Measurements from ENCODE around the gene COL4A6.

Gene COL4A6

DNA sequence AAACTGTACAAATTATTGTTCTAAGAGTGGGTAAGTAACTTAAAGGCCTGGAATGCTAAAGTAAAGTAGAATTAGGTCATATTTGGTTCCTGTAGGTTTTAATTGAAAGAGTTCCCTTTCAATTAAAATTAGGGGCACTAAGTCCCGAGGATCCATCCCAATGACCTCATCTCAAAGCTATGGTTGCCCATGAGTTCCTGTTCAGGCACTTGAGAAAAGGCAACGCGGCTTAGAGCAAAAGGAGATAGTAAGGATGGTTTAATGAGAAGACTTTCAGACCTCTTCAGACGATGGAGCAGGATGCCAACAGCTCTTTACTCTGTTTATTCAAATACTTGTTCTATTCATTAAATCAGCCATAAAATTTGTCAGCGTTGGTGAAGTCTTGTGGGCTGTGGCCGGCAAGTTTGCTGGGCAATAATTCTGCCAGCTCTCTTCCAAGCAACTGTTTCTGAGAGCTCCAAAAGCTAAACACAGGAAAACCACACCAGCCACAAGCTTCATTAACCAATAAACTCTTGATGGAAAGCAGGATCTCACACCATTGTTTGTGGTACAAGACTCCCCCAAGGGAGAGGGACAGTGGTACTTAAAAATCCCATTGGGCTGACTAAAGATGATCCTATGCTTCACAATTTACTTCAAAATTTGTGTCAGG is 167.4 kb downstream of the COL4A6 start:
- DNase-seq = no peak

DNA sequence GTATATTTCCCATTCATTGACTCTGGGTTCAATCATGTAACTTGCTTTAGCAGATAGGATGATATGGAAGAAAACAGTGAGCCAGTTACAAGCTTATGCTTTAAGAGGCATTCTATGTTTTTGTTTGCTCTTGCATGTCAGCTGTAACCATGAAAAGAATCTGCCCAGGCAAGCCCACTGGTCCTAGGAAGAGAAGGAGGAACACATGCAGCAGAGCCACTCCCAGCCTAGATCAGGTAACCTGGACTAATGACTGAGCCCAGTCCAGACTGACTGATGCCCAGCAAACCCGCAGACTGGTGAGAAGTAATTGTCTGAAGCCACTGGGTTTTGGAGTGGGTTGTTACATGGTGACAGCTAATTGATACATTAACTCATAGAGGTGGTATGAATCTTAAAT is 167.9 kb downstream of the COL4A6 start:
- DNase-seq = no peak

DNA sequence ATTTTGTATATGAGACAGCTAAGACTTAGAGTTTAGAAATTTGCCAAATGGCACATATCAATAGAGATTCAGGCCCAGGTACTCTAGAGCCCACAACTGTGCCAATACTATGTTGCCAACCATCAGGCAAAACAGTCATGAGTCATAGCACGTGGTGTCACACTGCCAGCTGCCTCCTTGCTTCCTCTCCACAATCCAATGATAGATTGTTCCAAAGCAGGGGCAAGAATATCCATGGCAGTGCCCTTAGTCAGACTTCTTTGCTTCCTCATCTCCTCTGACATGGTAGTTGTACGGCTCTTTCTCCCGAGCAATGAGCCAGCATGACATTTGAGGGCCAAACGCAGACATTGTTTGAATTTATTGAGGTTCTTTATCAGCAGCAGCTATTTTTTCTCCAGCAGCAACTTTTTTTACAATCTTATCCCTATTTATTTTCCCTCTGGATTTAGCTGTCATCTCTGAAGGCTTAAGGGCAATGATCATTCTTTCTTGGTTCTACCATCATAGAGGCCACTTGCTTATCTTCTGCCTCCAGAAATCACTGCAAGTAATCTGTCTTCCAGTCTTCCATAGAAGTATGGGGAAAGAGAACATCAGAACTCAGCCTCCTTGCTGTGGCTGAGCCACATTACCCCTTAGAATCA is 169.7 kb downstream of the COL4A6 start:
- DNase-seq = no peak

DNA sequence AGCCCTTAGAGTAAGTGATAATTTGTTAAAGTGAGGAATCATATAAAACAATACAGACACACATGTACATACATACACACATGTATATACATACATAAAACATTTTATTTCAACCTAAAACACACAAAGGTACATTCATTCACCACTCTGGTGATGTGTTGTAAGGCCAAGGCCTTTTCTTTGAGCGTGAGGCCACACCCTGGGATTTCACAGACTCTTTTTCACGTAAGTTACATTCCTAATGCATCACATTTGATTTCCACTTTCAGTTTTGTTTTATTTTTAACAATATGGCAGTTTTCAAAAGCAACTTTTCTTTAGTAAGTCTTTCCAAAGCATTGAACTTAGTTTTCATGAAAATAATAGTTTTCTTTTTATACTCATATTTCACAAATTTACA is 170.7 kb downstream of the COL4A6 start:
- DNase-seq = no peak

DNA sequence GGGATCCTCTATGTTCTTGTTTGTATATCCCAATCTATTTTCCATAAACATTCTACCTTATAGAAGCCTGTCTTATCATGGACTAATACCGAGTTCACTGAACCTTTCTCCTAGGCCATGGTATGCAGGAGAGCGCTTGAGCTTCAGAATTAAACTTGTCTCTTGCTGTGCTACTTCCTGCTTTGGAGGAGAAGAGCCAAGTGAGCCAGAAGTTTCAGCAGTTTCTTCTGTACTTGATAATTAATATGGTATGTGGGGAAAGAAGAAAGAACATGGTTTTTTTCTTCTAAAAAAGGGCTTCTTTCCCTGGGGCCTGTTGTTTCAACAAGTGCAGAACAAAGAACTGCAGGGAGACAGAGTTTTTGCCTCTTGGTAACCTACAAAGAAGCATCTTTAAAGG is 173.8 kb downstream of the COL4A6 start:
- no peak for DNase-seq

- no peak for DNase-seq
Measured at GRCh38 chrX:108261549-108262203, 176.5 kb downstream of the COL4A6 start.

GRCh38 chrX:108257556-108257955 is 180.7 kb downstream of the COL4A6 start:
- DNase-seq = no peak

DNA sequence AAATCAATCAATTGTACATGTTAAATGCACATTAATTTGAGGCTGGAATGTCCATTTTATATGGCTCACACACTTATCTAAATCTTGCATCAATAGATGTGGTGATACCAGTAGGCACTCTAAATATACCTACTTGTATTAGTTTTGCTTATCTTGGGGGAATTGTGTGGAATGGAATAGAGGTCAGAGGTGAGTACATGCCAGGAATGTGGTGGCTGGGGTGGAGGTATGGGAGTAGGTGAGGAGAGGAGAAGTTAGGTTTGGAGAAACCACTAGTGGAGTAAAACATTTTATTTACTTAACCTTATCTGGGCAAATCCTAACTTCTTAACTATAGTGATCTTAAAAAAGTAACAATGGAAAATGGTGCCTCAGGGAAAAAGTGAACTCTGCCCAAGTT is 183.6 kb downstream of the COL4A6 start:
- DNase-seq = no peak

- no peak for DNase-seq
Measured at GRCh38 chrX:108250654-108251579, 187.3 kb downstream of the COL4A6 start.

DNA sequence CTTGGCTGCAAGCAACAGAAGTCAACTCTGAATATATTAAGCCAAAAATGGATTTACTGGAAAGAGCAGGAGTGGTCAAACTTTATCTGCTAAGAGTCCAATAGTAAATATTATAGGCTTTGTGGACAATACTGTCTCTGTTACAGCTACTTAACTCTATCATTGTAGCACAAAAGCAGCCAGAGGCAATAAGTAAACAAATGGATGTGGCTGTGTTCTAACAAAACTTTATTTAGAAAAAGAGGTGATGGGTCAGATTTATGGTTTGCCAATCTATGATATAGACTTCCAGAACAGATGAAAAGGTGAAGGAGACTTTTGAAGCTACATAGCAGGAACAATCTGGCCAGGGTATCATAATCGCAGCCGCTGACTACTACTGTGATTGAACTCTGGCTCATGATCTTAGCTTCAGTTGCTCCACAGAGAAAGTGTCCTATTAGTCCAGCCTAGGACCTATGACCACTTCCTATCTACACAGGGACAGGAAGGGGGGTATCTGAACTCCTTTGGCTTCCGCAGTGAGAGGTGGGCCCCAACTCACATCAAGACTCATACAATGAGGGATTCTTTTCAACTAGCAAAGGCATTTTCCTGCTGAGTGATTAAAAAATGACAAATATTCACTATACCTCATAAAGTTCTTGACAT is 191.8 kb downstream of the COL4A6 start:
- DNase-seq = no peak

- DNase-seq = no peak
Measured at GRCh38 chrX:108245462-108245861, 192.8 kb downstream of the COL4A6 start.

- DNase-seq = no peak
Measured at GRCh38 chrX:108235986-108236385, 202.2 kb downstream of the COL4A6 start.

GRCh38 chrX:108230574-108230973 is 207.6 kb downstream of the COL4A6 start:
- DNase-seq = no peak

DNA sequence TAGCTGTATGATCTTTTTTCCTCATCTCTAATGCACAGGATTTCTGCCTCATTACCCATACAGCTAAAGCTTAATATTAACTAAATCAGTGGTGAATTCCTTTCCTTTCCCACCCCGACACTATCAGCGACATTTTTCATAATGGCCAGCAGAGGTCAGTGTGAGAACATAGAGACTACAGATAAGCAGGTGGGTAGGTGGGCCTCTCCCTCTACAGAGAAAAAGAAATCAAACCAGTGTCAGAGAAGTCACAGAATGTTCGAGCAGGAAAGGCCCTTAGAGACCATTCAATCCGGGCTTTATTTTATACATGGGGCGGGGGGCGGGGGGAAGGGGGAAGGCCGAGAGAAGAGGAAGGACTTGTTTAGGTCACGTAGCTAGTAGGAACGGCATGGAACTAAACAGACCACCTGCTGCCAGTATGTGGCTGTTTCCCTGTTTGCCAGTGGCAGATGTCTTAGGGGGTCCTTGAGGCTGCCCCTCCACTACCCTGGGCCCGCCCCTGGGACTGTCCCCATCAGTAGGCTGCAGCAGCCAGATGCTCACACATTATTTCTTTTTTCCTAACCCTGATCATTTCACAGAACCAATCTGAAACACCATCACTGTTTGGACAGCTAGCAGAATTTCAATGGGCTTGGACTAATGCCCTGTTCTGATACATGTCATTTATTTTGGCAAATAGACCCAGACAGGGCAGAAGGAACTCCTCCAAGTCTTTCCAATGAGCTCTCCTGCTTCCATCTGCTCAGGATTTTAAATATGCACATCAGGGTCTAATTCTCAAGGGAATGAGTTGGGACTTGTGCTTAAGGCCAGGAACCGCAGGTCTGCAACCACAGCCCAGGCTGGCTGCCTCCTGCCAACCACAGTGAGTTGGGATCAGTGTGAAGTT is 213.2 kb downstream of the COL4A6 start:
- DNase-seq = no peak

- no peak for DNase-seq
Measured at GRCh38 chrX:108224218-108224617, 214.0 kb downstream of the COL4A6 start.

- DNase-seq = no peak
Measured at GRCh38 chrX:108223585-108223984, 214.6 kb downstream of the COL4A6 start.

DNA sequence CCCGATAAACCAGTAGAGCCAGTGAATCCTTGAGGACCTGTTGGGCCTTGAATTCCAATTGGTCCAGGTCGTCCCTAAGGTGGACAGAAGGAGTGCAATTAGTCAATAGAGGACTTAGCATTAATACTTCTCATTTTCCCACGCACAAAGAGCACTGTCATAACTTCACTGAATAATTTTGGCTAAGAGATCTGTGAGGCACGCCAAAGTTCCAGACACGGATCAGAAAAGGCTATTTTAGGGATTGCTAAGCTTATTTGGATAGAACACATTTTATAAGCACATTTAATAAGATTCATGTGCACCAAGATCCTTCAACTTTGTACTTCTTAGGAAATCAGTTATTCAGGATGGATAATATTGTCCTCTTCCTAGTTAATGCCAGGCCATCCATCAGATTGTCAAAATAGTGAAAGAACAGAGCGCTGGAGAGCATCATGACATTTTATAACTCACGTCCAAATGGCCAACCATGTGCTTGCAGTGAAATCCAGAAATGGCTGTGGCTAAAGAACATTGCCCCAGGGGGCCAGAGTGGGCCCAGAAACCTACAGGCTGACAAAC is 216.8 kb downstream of the COL4A6 start:
- DNase-seq = no peak

DNA sequence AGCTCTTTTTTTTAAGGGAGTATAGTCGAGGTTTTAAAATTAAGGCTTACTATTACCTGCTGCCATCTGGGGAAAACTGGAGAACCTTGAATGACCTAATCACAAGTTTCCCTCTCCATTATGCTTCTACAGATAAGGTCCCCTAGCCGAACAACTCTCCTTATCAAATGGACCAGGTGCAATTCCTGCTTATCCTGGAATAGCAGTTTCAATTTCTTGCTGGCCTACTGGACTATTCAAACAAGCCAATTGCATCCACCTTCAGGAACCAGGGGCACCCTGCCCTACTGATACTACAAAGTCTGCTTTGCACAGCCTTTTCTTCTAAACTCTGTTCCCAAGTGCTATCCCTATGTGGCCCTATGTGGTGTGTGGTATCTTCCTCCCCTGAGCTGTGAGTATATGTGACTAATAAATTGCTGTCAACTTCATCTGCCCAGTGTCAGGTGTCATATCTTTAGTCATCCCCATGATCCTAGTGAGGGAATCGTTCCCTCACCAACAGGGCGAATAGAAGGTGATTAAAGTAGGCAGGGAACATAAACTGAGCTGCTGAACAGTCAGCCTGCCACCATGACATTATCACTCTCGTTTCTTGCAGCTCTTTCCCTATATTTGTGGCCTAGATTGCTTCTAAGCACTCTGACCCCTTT is 218.1 kb downstream of the COL4A6 start:
- no peak for DNase-seq

- no peak for DNase-seq
Measured at GRCh38 chrX:108217876-108218275, 220.3 kb downstream of the COL4A6 start.

GRCh38 chrX:108216919-108217571 is 221.2 kb downstream of the COL4A6 start:
- DNase-seq = no peak

All from T-helper 9 cell (primary cell).